K562 (cell line): ENCODE measurements around the gene CHRNA3. TPM values are rescaled to one million over a fixed set of nuclear protein-coding genes. Genes with fewer than 3 reads are reported as not detected.

Experiments used
- ATAC-seq: fragments of 200-7000 bp; cut with Tn5 transposase; 3 replicates; pipeline ENCODE4 v1.9.1; 2020; ENCODE audit warnings: moderate library complexity
- BruUV-seq: library from RNA; stranded (reverse); fragments of 400-500 nt; replicated peaks from 2 replicates; lab custom pipeline; 2021; lab: Mats Ljungman, UMichigan
- CTCF ChIA-PET: fragments of 300-600 bp; formaldehyde crosslinking; extraction: SDS; loops from one replicate; lab custom pipeline; 2021; ENCODE audit warnings: low intra/inter-chr PET ratio; lab: Yijun Ruan, JAX
- POLR2A ChIA-PET: fragments of 300-600, 350-650 bp; sonication (Branson Sonifier 250); formaldehyde crosslinking; extraction: SDS; loops from one replicate; lab custom pipeline; 2021; ENCODE audit warnings: antibody characterized with exemption, inconsistent platforms; lab: Yijun Ruan, JAX
- DNase-seq, 4 experiments: peaks; one replicate each; pipeline versions ENCODE4 v3.0.0 to v3.0.0-alpha.2; 2011 to 2018; ENCODE audit warnings: low spot score in 3 of 4, mixed read lengths in 3 of 4; ENCODE audit errors: extremely low read depth in 1 of 4
- FAIRE-seq: peaks from 2 replicates; lab custom pipeline; 2011; peaks lifted over from hg19 to GRCh38; lab: Jason Lieb, UNC
- H2AFZ ChIP-seq: 2 replicates; pipeline ENCODE4 v1.6.0; 2011; ENCODE audit warnings: low read depth, low read length, control low read depth, inconsistent platforms
- H3K27ac ChIP-seq: fragments of 200-600 bp; 3 replicates; pipeline ENCODE4 v1.8.0; 2011; ENCODE audit warnings: low read depth, mild to moderate bottlenecking, control low read depth, inconsistent platforms, low read length, moderate library complexity, mixed read lengths; ENCODE audit errors: extremely low read depth
- H3K27me3 ChIP-seq, 2 experiments: fragments of 300-600 bp in 1 of 2; 2 replicates in 1 of 2; 3 replicates in 1 of 2; pipeline versions ENCODE4 v1.6.0 to v1.8.0; 2011; ENCODE audit warnings: inconsistent platforms in 2 of 2, low read length in 2 of 2, mild to moderate bottlenecking in 1 of 2, mixed read lengths in 1 of 2, moderate library complexity in 1 of 2; ENCODE audit not compliant: control insufficient read depth in 2 of 2, insufficient read depth in 2 of 2
- H3K36me3 ChIP-seq: fragments of 300-600 bp; 3 replicates; pipeline ENCODE4 v1.8.0; 2011; ENCODE audit warnings: mild to moderate bottlenecking, low read length, inconsistent platforms; ENCODE audit not compliant: control insufficient read depth, insufficient read depth
- H3K4me1 ChIP-seq, 2 experiments: fragments of 200-600 bp in 1 of 2; replicated peaks in 1 of 2; 2 replicates in 1 of 2; 3 replicates in 1 of 2; pipeline versions ENCODE4 v1.5.1 to v1.8.0; 2011; ENCODE audit warnings: inconsistent platforms in 2 of 2, low read length in 2 of 2, mild to moderate bottlenecking in 1 of 2, mixed read lengths in 1 of 2, moderate library complexity in 1 of 2; ENCODE audit not compliant: control insufficient read depth in 2 of 2, insufficient read depth in 2 of 2
- H3K4me2 ChIP-seq: 2 replicates; pipeline ENCODE4 v1.6.1; 2011; ENCODE audit warnings: low read length, control low read depth, inconsistent platforms, mixed read lengths; ENCODE audit not compliant: insufficient read depth
- H3K4me3 ChIP-seq: fragments of 200-600 bp; sonication (generic), shearing (Covaris generic); 2 replicates; pipeline ENCODE4 v1.5.1; 2016; ENCODE audit warnings: control low read depth, inconsistent platforms
- H3K79me2 ChIP-seq: fragments of 200-600 bp; 3 replicates; pipeline ENCODE4 v1.8.0; 2011; ENCODE audit warnings: low read length, inconsistent platforms; ENCODE audit not compliant: control insufficient read depth, insufficient read depth
- H3K9ac ChIP-seq, 2 experiments: 2 replicates each; pipeline versions ENCODE4 v1.6.0 to v1.6.1; 2011; ENCODE audit warnings: low read depth in 2 of 2, low read length in 2 of 2, control low read depth in 1 of 2, inconsistent platforms in 1 of 2, mild to moderate bottlenecking in 1 of 2, mixed read lengths in 1 of 2; ENCODE audit not compliant: insufficient read depth in 1 of 2
- H3K9me1 ChIP-seq: one replicate; pipeline ENCODE4 v1.6.0; 2011; ENCODE audit warnings: inconsistent platforms, mild to moderate bottlenecking, low read length, moderate library complexity; ENCODE audit not compliant: control insufficient read depth, insufficient read depth
- H3K9me3 ChIP-seq: replicated peaks from 2 replicates; pipeline ENCODE4 v1.5.1; 2011; ENCODE audit warnings: low read depth, low read length, inconsistent platforms; ENCODE audit not compliant: control insufficient read depth, insufficient read depth
- H4K20me1 ChIP-seq: replicated peaks from 2 replicates; pipeline ENCODE4 v1.6.1; 2011; ENCODE audit warnings: low read length, inconsistent platforms, mixed read lengths; ENCODE audit not compliant: control insufficient read depth, insufficient read depth
- BCOR ChIP-seq: fragments of 450-650 bp; IDR thresholded peaks from 2 replicates; pipeline ENCODE4 v1.6.1; 2016
- CREBBP ChIP-seq: IDR thresholded peaks from one replicate; pipeline ENCODE4 v1.6.1; 2012; ENCODE audit warnings: low read depth, mild to moderate bottlenecking, control low read depth, inconsistent platforms, low read length
- HEY1 ChIP-seq: fragments of 250-450 bp; sonication (Bioruptor Pico); IDR thresholded peaks from 2 replicates; pipeline ENCODE4 v1.5.0; 2020; ENCODE audit warnings: mild to moderate bottlenecking, moderate library complexity, borderline replicate concordance
- IRF1 ChIP-seq: sonication (generic); formaldehyde crosslinking; IDR thresholded peaks from 2 replicates; pipeline ENCODE4 v1.8.0; 2022; ENCODE audit warnings: missing genetic modification reagents, mild to moderate bottlenecking, borderline replicate concordance
- JUNB ChIP-seq: fragments of 450-650 bp; formaldehyde crosslinking; conservative IDR thresholded peaks from 2 replicates; pipeline ENCODE4 v1.4.0; 2020; ENCODE audit warnings: mild to moderate bottlenecking
- KDM1A ChIP-seq, 2 experiments: fragments of 450-650 bp; IDR thresholded peaks; 2 replicates each; pipeline ENCODE4 v1.6.1; 2016; ENCODE audit warnings: mild to moderate bottlenecking in 2 of 2
- KDM2B ChIP-seq: fragments of 250-450 bp; sonication (Bioruptor Pico); IDR thresholded peaks from 2 replicates; pipeline ENCODE4 v1.8.0; 2021; ENCODE audit warnings: mild to moderate bottlenecking, moderate library complexity
- PTTG1 ChIP-seq: fragments of 450-650 bp; IDR thresholded peaks from 2 replicates; pipeline ENCODE4 v1.6.1; 2016; ENCODE audit warnings: low read depth, mild to moderate bottlenecking, missing genetic modification characterization, missing compliant biosample characterization
- RBM25 ChIP-seq: fragments of 200-400 bp; formaldehyde crosslinking; IDR thresholded peaks from 2 replicates; pipeline ENCODE4 v1.6.1; 2018; ENCODE audit warnings: low read length, low read depth, moderate library complexity; ENCODE audit not compliant: severe bottlenecking
- RFX5 ChIP-seq: IDR thresholded peaks from 2 replicates; pipeline ENCODE4 v1.6.1; 2011; ENCODE audit warnings: low read depth, mild to moderate bottlenecking, improper control_type of control experiment, low read length
- SMARCA5 ChIP-seq: fragments of 450-650 bp; IDR thresholded peaks from 2 replicates; pipeline ENCODE4 v1.6.1; 2016
- TEAD1 ChIP-seq, 2 experiments: fragments of 450-650 bp in 1 of 2; sonication (generic) in 1 of 2; formaldehyde crosslinking; IDR thresholded peaks; 2 replicates each; pipeline versions ENCODE4 v1.4.0 to v1.8.0; 2020 to 2022; ENCODE audit warnings: mild to moderate bottlenecking in 2 of 2, missing genetic modification reagents in 1 of 2
- THRA ChIP-seq: fragments of 450-650 bp; IDR thresholded peaks from 2 replicates; pipeline ENCODE4 v1.6.1; 2017; ENCODE audit warnings: mild to moderate bottlenecking, moderate library complexity
- U2AF2 ChIP-seq: fragments of 200-400 bp; formaldehyde crosslinking; optimal IDR thresholded peaks from 2 replicates; pipeline ENCODE3; 2017; ENCODE audit warnings: low read depth, mild to moderate bottlenecking, low read length
- ZC3H4 ChIP-seq: sonication (generic); formaldehyde crosslinking; IDR thresholded peaks from 2 replicates; pipeline ENCODE4 v1.9.0; 2021; ENCODE audit warnings: missing genetic modification reagents, borderline replicate concordance
- ZFP36 ChIP-seq: fragments of 150-350 bp; IDR thresholded peaks from 2 replicates; pipeline ENCODE4 v1.6.1; 2018; ENCODE audit warnings: low read length, low read depth; ENCODE audit not compliant: partially characterized antibody
- WGBS: fragments of 100-300 bp; shearing (Covaris generic); methylation state at CpG from one replicate; pipeline ENCODE4 v1.1.6; 2016; ENCODE audit warnings: low coverage, mixed read lengths; ENCODE audit not compliant: insufficient coverage; ENCODE audit errors: missing lambda C conversion rate; 5-methylcytosine and 5-hydroxymethylcytosine counted together
- in situ Hi-C: fragments of 300-500 bp; cut with MboI; formaldehyde crosslinking; loops from 4 replicates; pipeline ENCODE4 v1.15.0; 2018; ENCODE audit warnings: inconsistent platforms, mixed read lengths
- intact Hi-C: fragments of 100-400 bp; cut with micrococcal nuclease; formaldehyde crosslinking; loops from 2 replicates; pipeline ENCODE4 v1.14.2; 2022
- polyA plus RNA-seq, 8 experiments: library from polyadenylated mRNA; depleted of rRNA in 4 of 8; stranded (reverse) in 5 of 8; unstranded in 3 of 8; fragments of >200 nt; fragmentation: Nextera tagmentation in 2 of 8; fragmentation: Illumina TruSeq in 1 of 8; extraction: Ambion mirVana in 2 of 8; extraction: Trizol in 1 of 8; gene quantifications; 2 replicates each; pipeline versions ENCODE4 v1.2.1 to v1.2.3, GENCODE V29; 2011 to 2014; ENCODE audit warnings: inconsistent platforms in 1 of 8, missing spikeins in 1 of 8
- total RNA-seq, 7 experiments: library from RNA; depleted of rRNA in 6 of 7; stranded (reverse); fragments of >200 nt in 6 of 7; fragmentation: Illumina TruSeq in 2 of 7; extraction: Trizol in 2 of 7; gene quantifications; 2 replicates each; pipeline versions ENCODE4 v1.2.1 to v1.2.3, GENCODE V29; 2011 to 2021; ENCODE audit warnings: low replicate concordance in 1 of 7

The CHRNA3 gene
- total and polyA plus RNA-seq, 9 of the 15 experiments (the other 6 are each of a cell fraction or from before 2014, with no cell fraction given): 0.01 TPM; not detected in 8

GRCh38 chr15:78619022-78619950, 1.5 kb downstream of the CHRNA3 start:
- Histone ChIP-seq H3K9me3 (no peaks in the 10 kb centered on the region), H3K9me1 (no peaks in the 10 kb centered on the region), H3K9ac (no peak overlapping the region), H4K20me1 (no peaks in the 10 kb centered on the region; the same call in none of the 2 replicates), H3K4me1 (peaks cover 0 to 12% of the 10 kb centered on the region in 2 experiments; a peak in 1 of 5 replicates), H3K4me2 (no peak overlapping the region), H3K27me3 (peaks cover 26 to 41% of the 10 kb centered on the region in 2 experiments), H3K4me3 (no peak overlapping the region), H3K79me2 (no peaks in the 10 kb centered on the region), H3K27ac (no peak overlapping the region), H2AFZ (no peak overlapping the region), H3K36me3 (no peaks in the 10 kb centered on the region)
- FAIRE-seq: no peak
- no peak for DNase-seq
- 0 out of 3 replicates have a peak, but pooled peaks have one; percentile 16 for ATAC-seq
- intact Hi-C loops (loop anchor here (5.0 kb wide), 1 partner anchor 312 kb away; no protein-coding TSS in a partner anchor), in situ Hi-C loops (loop anchor here (5.0 kb wide), 1 partner anchor 88 kb away; no protein-coding TSS in a partner anchor)
- BruUV-seq: no TSS peak
- ChIA-PET CTCF (interaction anchor here (0.6 to 2.0 kb wide), 5 partner anchors 18 to 132 kb away, joined by 3 to 11 read pairs (median 9); no protein-coding TSS in a partner anchor), POLR2A (interaction anchor here (0.6 kb wide), 1 partner anchor 311 kb away, joined by 3 read pairs; no protein-coding TSS in a partner anchor)
- WGBS: 10% methylated on average over 19 of the region's 20 CpGs
- no peak for TF ChIP-seq U2AF2
- TF ChIP-seq JUNB (CRISPR knock-in tag): no peak
- TF ChIP-seq HEY1 (CRISPR knock-in tag): no peak
- TF ChIP-seq KDM2B: no peak
- TF ChIP-seq RFX5: no peak
- peak; percentile 87 for TF ChIP-seq RBM25
- no peak for TF ChIP-seq ZC3H4
- TF ChIP-seq CREBBP: no peak
- TF ChIP-seq TEAD1 (CRISPR knock-in tag; IDR thresholded peaks at IDR 0.05): 0 out of 4 replicates have a peak, but pooled peaks of 1 of the 2 experiments have one; percentile 15
- peak; percentile 90 for TF ChIP-seq BCOR
- peak; percentile 85 for TF ChIP-seq ZFP36
- no peak for TF ChIP-seq PTTG1 (tag)
- TF ChIP-seq SMARCA5: 0 out of 2 replicates have a peak, but pooled peaks have one; percentile 29
- TF ChIP-seq IRF1 (CRISPR knock-in tag): no peak
- TF ChIP-seq THRA: no peak
- peak; percentile 59 to 65 for TF ChIP-seq KDM1A (IDR thresholded peaks at IDR 0.05)
